ENCODE data around the gene CES4A.
"Not testable (repeated sequence)": the region's sequence is repeated elsewhere in the genome, so short reads cannot be mapped to it uniquely, and the experiment has no call there.

- not testable (repeated sequence) for TF ChIP-seq CTCF (IDR thresholded peaks at IDR 0.05); E2F5 (CRISPR knock-in tag; IDR thresholded peaks at IDR 0.05); RORB (CRISPR knock-in tag; IDR thresholded peaks at IDR 0.05)
These were observed 32.8 kb upstream of the CES4A start for GRCh38 chr16:66955363-66956153.

All from WTC11 (cell line).